Neural progenitor cell (in vitro differentiated cells): Measurements from ENCODE around the gene PANK4. TPM values are rescaled to one million over a fixed set of nuclear protein-coding genes. Genes with fewer than 3 reads are reported as not detected.

Experiments
- DNase-seq: peaks from one replicate; pipeline ENCODE4 v3.0.0-alpha.2; 2016; ENCODE audit warnings: low spot score
- H2AFZ ChIP-seq: fragments of 200-600 bp; sonication (generic); replicated peaks from 2 replicates; pipeline ENCODE4 v1.6.1; 2016; ENCODE audit warnings: antibody characterized with exemption
- H3F3A ChIP-seq: fragments of 200-600 bp; sonication (generic); 2 replicates; pipeline ENCODE4 v1.6.1; 2016; ENCODE audit warnings: antibody characterized with exemption, low read depth
- H3K27ac ChIP-seq: fragments of 200-600 bp; sonication (generic); 2 replicates; pipeline ENCODE4 v1.5.1; 2016; ENCODE audit warnings: mild to moderate bottlenecking
- H3K27me3 ChIP-seq: fragments of 200-600 bp; sonication (generic); 2 replicates; pipeline ENCODE4 v1.6.1; 2016; ENCODE audit warnings: mild to moderate bottlenecking, moderate library complexity
- H3K36me3 ChIP-seq: fragments of 200-600 bp; sonication (generic); 2 replicates; pipeline ENCODE4 v1.5.1; 2016
- H3K4me1 ChIP-seq: fragments of 200-600 bp; sonication (generic); 2 replicates; pipeline ENCODE4 v1.6.1; 2016; ENCODE audit warnings: mixed run types
- H3K4me2 ChIP-seq: fragments of 200-600 bp; sonication (generic); 2 replicates; pipeline ENCODE4 v1.6.1; 2016
- H3K4me3 ChIP-seq: fragments of 200-600 bp; sonication (generic); 2 replicates; pipeline ENCODE4 v1.5.1; 2016
- H3K79me2 ChIP-seq: fragments of 200-600 bp; sonication (generic); 2 replicates; pipeline ENCODE4 v1.6.1; 2016; ENCODE audit warnings: low read depth
- H3K9ac ChIP-seq: fragments of 200-600 bp; sonication (generic); 2 replicates; pipeline ENCODE4 v1.6.1; 2016
- H3K9me3 ChIP-seq: fragments of 200-600 bp; sonication (generic); 2 replicates; pipeline ENCODE4 v1.5.1; 2016; ENCODE audit warnings: low read depth
- H4K20me1 ChIP-seq: fragments of 200-600 bp; sonication (generic); 2 replicates; pipeline ENCODE4 v1.6.1; 2016; ENCODE audit warnings: low read depth
- H3K27ac Mint-ChIP-seq: 3 replicates; pipeline ENCODE4 v1.8.0; 2021; ENCODE audit warnings: mixed read lengths
- H3K27me3 Mint-ChIP-seq: 2 replicates; pipeline ENCODE4 v1.8.0; 2022; ENCODE audit warnings: low read depth, mild to moderate bottlenecking, inconsistent platforms, moderate library complexity, mixed read lengths; ENCODE audit not compliant: insufficient read depth
- H3K36me3 Mint-ChIP-seq: 3 replicates; pipeline ENCODE4 v1.8.0; 2021; ENCODE audit warnings: mixed read lengths
- H3K4me1 Mint-ChIP-seq: 3 replicates; pipeline ENCODE4 v1.8.0; 2021; ENCODE audit warnings: mixed read lengths
- H3K4me3 Mint-ChIP-seq: 3 replicates; pipeline ENCODE4 v1.8.0; 2021; ENCODE audit warnings: mild to moderate bottlenecking, moderate library complexity, mixed read lengths
- H3K9me3 Mint-ChIP-seq: 3 replicates; pipeline ENCODE4 v1.8.0; 2020; ENCODE audit warnings: mixed read lengths
- CTCF ChIP-seq: fragments of 200-600 bp; sonication (generic); IDR thresholded peaks from 2 replicates; pipeline ENCODE4 v1.5.1; 2017; ENCODE audit warnings: antibody characterized with exemption, mild to moderate bottlenecking
- EZH2 ChIP-seq: fragments of 200-600 bp; sonication (generic); IDR thresholded peaks from 2 replicates; pipeline ENCODE4 v1.6.1; 2017; ENCODE audit warnings: antibody characterized with exemption, mild to moderate bottlenecking, moderate library complexity
- EZH2phosphoT487 ChIP-seq: fragments of 200-600 bp; sonication (generic); IDR thresholded peaks from 2 replicates; pipeline ENCODE4 v1.6.1; 2017; ENCODE audit warnings: antibody characterized with exemption
- total RNA-seq: library from RNA; depleted of rRNA; stranded (reverse); fragments of >200 nt; gene quantifications from 2 replicates; pipeline ENCODE4 v1.2.3, GENCODE V29; 2015; ENCODE audit warnings: low replicate concordance

The PANK4 gene
- total RNA-seq, 1 donor from 2014 or later = 30.6 TPM

- H3K4me3 ChIP-seq = no peak overlapping the region
- no peak overlapping the region for H2AFZ ChIP-seq
- no peak overlapping the region for H3K4me2 ChIP-seq
- no peak for DNase-seq
- no peaks in the 10 kb centered on the region for H3K4me1 ChIP-seq
- Mint-ChIP-seq H3K27me3 (no peaks in the 10 kb centered on the region), H3K36me3 (no peaks in the 10 kb centered on the region), H3K9me3 (no peaks in the 10 kb centered on the region), H3K27ac (no peak overlapping the region), H3K4me1 (peaks cover 14% of the 10 kb centered on the region), H3K4me3 (no peak overlapping the region)
- no peak overlapping the region for H3K27ac ChIP-seq
- TF ChIP-seq CTCF (no peak), EZH2 (no peak), EZH2phosphoT487 (no peak)
- H3K9me3 ChIP-seq = no peaks in the 10 kb centered on the region
- H3K36me3 ChIP-seq = no peaks in the 10 kb centered on the region
- no peaks in the 10 kb centered on the region for H3F3A ChIP-seq
- H3K79me2 ChIP-seq = no peaks in the 10 kb centered on the region
- H3K27me3 ChIP-seq = no peaks in the 10 kb centered on the region
- H4K20me1 ChIP-seq = no peaks in the 10 kb centered on the region
- H3K9ac ChIP-seq = no peak overlapping the region
Observed at GRCh38 chr1:2497891-2498290, 28.5 kb downstream of the PANK4 start.

GRCh38 chr1:2496746-2497145 is 29.6 kb downstream of the PANK4 start:
- no peaks in the 10 kb centered on the region for H3K27me3 Mint-ChIP-seq
- Histone ChIP-seq H3K9me3 (no peaks in the 10 kb centered on the region), H3K27me3 (no peaks in the 10 kb centered on the region), H3K4me1 (no peaks in the 10 kb centered on the region), H2AFZ (no peak overlapping the region), H4K20me1 (no peaks in the 10 kb centered on the region), H3K27ac (no peak overlapping the region), H3K9ac (no peak overlapping the region), H3F3A (no peaks in the 10 kb centered on the region), H3K79me2 (no peaks in the 10 kb centered on the region), H3K4me2 (no peak overlapping the region), H3K4me3 (no peak overlapping the region), H3K36me3 (no peaks in the 10 kb centered on the region)
- no peak for DNase-seq
- H3K4me1 Mint-ChIP-seq = peaks cover 14% of the 10 kb centered on the region
- no peak overlapping the region for H3K4me3 Mint-ChIP-seq
- no peak for TF ChIP-seq EZH2
- no peak for TF ChIP-seq CTCF
- no peak for TF ChIP-seq EZH2phosphoT487
- no peaks in the 10 kb centered on the region for H3K36me3 Mint-ChIP-seq
- H3K9me3 Mint-ChIP-seq = no peaks in the 10 kb centered on the region
- H3K27ac Mint-ChIP-seq = no peak overlapping the region

GRCh38 chr1:2496087-2496622 is 30.2 kb downstream of the PANK4 start:
- Histone ChIP-seq H3K4me3 (no peak overlapping the region), H4K20me1 (no peaks in the 10 kb centered on the region), H3K36me3 (no peaks in the 10 kb centered on the region), H3K79me2 (no peaks in the 10 kb centered on the region), H2AFZ (no peak overlapping the region), H3K27me3 (no peaks in the 10 kb centered on the region), H3K4me2 (no peak overlapping the region), H3K9ac (no peak overlapping the region), H3K9me3 (no peaks in the 10 kb centered on the region), H3F3A (no peaks in the 10 kb centered on the region), H3K27ac (no peak overlapping the region), H3K4me1 (no peaks in the 10 kb centered on the region)
- DNase-seq = no peak
- H3K4me3 Mint-ChIP-seq = no peak overlapping the region
- H3K27me3 Mint-ChIP-seq = peaks cover 2% of the 10 kb centered on the region
- no peaks in the 10 kb centered on the region for H3K36me3 Mint-ChIP-seq
- TF ChIP-seq CTCF (no peak), EZH2phosphoT487 (no peak), EZH2 (no peak)
- H3K9me3 Mint-ChIP-seq = no peaks in the 10 kb centered on the region
- H3K27ac Mint-ChIP-seq = no peak overlapping the region
- peaks cover 14% of the 10 kb centered on the region for H3K4me1 Mint-ChIP-seq
